K562 (cell line): Measurements from ENCODE around the gene PUDP. TPM values are rescaled to one million over a fixed set of nuclear protein-coding genes. Genes with fewer than 3 reads are reported as not detected.

Source experiments
- ATAC-seq: fragments of 200-7000 bp; cut with Tn5 transposase; 3 replicates; pipeline ENCODE4 v1.9.1; 2020; ENCODE audit warnings: moderate library complexity
- BruUV-seq: library from RNA; stranded (reverse); fragments of 400-500 nt; replicated peaks from 2 replicates; lab custom pipeline; 2021; lab: Mats Ljungman, UMichigan
- CTCF ChIA-PET: fragments of 300-600 bp; formaldehyde crosslinking; extraction: SDS; loops from one replicate; lab custom pipeline; 2021; ENCODE audit warnings: low intra/inter-chr PET ratio; lab: Yijun Ruan, JAX
- POLR2A ChIA-PET: fragments of 300-600, 350-650 bp; sonication (Branson Sonifier 250); formaldehyde crosslinking; extraction: SDS; loops from one replicate; lab custom pipeline; 2021; ENCODE audit warnings: antibody characterized with exemption, inconsistent platforms; lab: Yijun Ruan, JAX
- DNase-seq, 4 experiments: peaks; one replicate each; pipeline versions ENCODE4 v3.0.0 to v3.0.0-alpha.2; 2011 to 2018; ENCODE audit warnings: low spot score in 3 of 4, mixed read lengths in 3 of 4; ENCODE audit errors: extremely low read depth in 1 of 4
- FAIRE-seq: peaks from 2 replicates; lab custom pipeline; 2011; peaks lifted over from hg19 to GRCh38; lab: Jason Lieb, UNC
- H2AFZ ChIP-seq: 2 replicates; pipeline ENCODE4 v1.6.0; 2011; ENCODE audit warnings: low read depth, low read length, control low read depth, inconsistent platforms
- H3K27ac ChIP-seq: fragments of 200-600 bp; 3 replicates; pipeline ENCODE4 v1.8.0; 2011; ENCODE audit warnings: low read depth, mild to moderate bottlenecking, control low read depth, inconsistent platforms, low read length, moderate library complexity, mixed read lengths; ENCODE audit errors: extremely low read depth
- H3K27me3 ChIP-seq, 2 experiments: fragments of 300-600 bp in 1 of 2; 2 replicates in 1 of 2; 3 replicates in 1 of 2; pipeline versions ENCODE4 v1.6.0 to v1.8.0; 2011; ENCODE audit warnings: inconsistent platforms in 2 of 2, low read length in 2 of 2, mild to moderate bottlenecking in 1 of 2, mixed read lengths in 1 of 2, moderate library complexity in 1 of 2; ENCODE audit not compliant: control insufficient read depth in 2 of 2, insufficient read depth in 2 of 2
- H3K36me3 ChIP-seq: fragments of 300-600 bp; 3 replicates; pipeline ENCODE4 v1.8.0; 2011; ENCODE audit warnings: mild to moderate bottlenecking, low read length, inconsistent platforms; ENCODE audit not compliant: control insufficient read depth, insufficient read depth
- H3K4me1 ChIP-seq, 2 experiments: fragments of 200-600 bp in 1 of 2; replicated peaks in 1 of 2; 2 replicates in 1 of 2; 3 replicates in 1 of 2; pipeline versions ENCODE4 v1.5.1 to v1.8.0; 2011; ENCODE audit warnings: inconsistent platforms in 2 of 2, low read length in 2 of 2, mild to moderate bottlenecking in 1 of 2, mixed read lengths in 1 of 2, moderate library complexity in 1 of 2; ENCODE audit not compliant: control insufficient read depth in 2 of 2, insufficient read depth in 2 of 2
- H3K4me2 ChIP-seq: 2 replicates; pipeline ENCODE4 v1.6.1; 2011; ENCODE audit warnings: low read length, control low read depth, inconsistent platforms, mixed read lengths; ENCODE audit not compliant: insufficient read depth
- H3K4me3 ChIP-seq: fragments of 200-600 bp; sonication (generic), shearing (Covaris generic); 2 replicates; pipeline ENCODE4 v1.5.1; 2016; ENCODE audit warnings: control low read depth, inconsistent platforms
- H3K79me2 ChIP-seq: fragments of 200-600 bp; 3 replicates; pipeline ENCODE4 v1.8.0; 2011; ENCODE audit warnings: low read length, inconsistent platforms; ENCODE audit not compliant: control insufficient read depth, insufficient read depth
- H3K9ac ChIP-seq, 2 experiments: 2 replicates each; pipeline versions ENCODE4 v1.6.0 to v1.6.1; 2011; ENCODE audit warnings: low read depth in 2 of 2, low read length in 2 of 2, control low read depth in 1 of 2, inconsistent platforms in 1 of 2, mild to moderate bottlenecking in 1 of 2, mixed read lengths in 1 of 2; ENCODE audit not compliant: insufficient read depth in 1 of 2
- H3K9me1 ChIP-seq: one replicate; pipeline ENCODE4 v1.6.0; 2011; ENCODE audit warnings: inconsistent platforms, mild to moderate bottlenecking, low read length, moderate library complexity; ENCODE audit not compliant: control insufficient read depth, insufficient read depth
- H3K9me3 ChIP-seq: replicated peaks from 2 replicates; pipeline ENCODE4 v1.5.1; 2011; ENCODE audit warnings: low read depth, low read length, inconsistent platforms; ENCODE audit not compliant: control insufficient read depth, insufficient read depth
- H4K20me1 ChIP-seq: replicated peaks from 2 replicates; pipeline ENCODE4 v1.6.1; 2011; ENCODE audit warnings: low read length, inconsistent platforms, mixed read lengths; ENCODE audit not compliant: control insufficient read depth, insufficient read depth
- HMGN3 ChIP-seq: IDR thresholded peaks from 2 replicates; pipeline ENCODE4 v1.6.1; 2011; ENCODE audit warnings: borderline replicate concordance, low read depth, mild to moderate bottlenecking, mixed read lengths, low read length; ENCODE audit not compliant: insufficient read length; ENCODE audit errors: extremely low read depth
- ILF3 ChIP-seq: fragments of 450-650 bp; IDR thresholded peaks from 2 replicates; pipeline ENCODE4 v1.6.1; 2018; ENCODE audit warnings: antibody characterized with exemption, mild to moderate bottlenecking, moderate library complexity, borderline replicate concordance
- KLF13 ChIP-seq: fragments of 450-650 bp; IDR thresholded peaks from 2 replicates; pipeline ENCODE4 v1.6.1; 2016; ENCODE audit warnings: missing genetic modification characterization, low read depth, mild to moderate bottlenecking, missing compliant biosample characterization, moderate library complexity, borderline replicate concordance
- MAFG ChIP-seq: fragments of 450-650 bp; conservative IDR thresholded peaks from 2 replicates; pipeline ENCODE4 v1.6.1; 2016; ENCODE audit warnings: missing genetic modification characterization, missing compliant biosample characterization
- NCOA4 ChIP-seq: fragments of 450-650 bp; IDR thresholded peaks from 2 replicates; pipeline ENCODE4 v1.6.1; 2018; ENCODE audit warnings: mild to moderate bottlenecking; ENCODE audit not compliant: partially characterized antibody
- PHF8 ChIP-seq: fragments of 200-600 bp; sonication (generic); IDR thresholded peaks from 2 replicates; pipeline ENCODE4 v1.6.1; 2012; ENCODE audit warnings: mixed run types, mild to moderate bottlenecking, inconsistent platforms, low read length, moderate library complexity, borderline replicate concordance
- PTBP1 ChIP-seq: fragments of 200-400 bp; formaldehyde crosslinking; IDR thresholded peaks from 2 replicates; pipeline ENCODE4 v1.6.1; 2017; ENCODE audit warnings: low read depth, low read length
- RBM39 ChIP-seq: fragments of 200-400 bp; formaldehyde crosslinking; optimal IDR thresholded peaks from 2 replicates; pipeline ENCODE3; 2018; ENCODE audit warnings: low read depth, low read length
- SAP30 ChIP-seq: fragments of 200-600 bp; sonication (generic); IDR thresholded peaks from 2 replicates; pipeline ENCODE4 v1.6.1; 2012; ENCODE audit warnings: borderline replicate concordance, low read depth, mild to moderate bottlenecking, moderate library complexity, low read length, control low read depth, inconsistent platforms; ENCODE audit not compliant: insufficient read depth, poor library complexity, severe bottlenecking
- SMARCB1 ChIP-seq: IDR thresholded peaks from 2 replicates; pipeline ENCODE4 v1.6.1; 2011; ENCODE audit warnings: improper control_type of control experiment, low read depth; ENCODE audit not compliant: insufficient read length
- SRSF7 ChIP-seq: fragments of 200-400 bp; formaldehyde crosslinking; optimal IDR thresholded peaks from 2 replicates; pipeline ENCODE3; 2017; ENCODE audit warnings: mild to moderate bottlenecking, low read depth, low read length
- ZNF316 ChIP-seq: fragments of 450-650 bp; IDR thresholded peaks from 2 replicates; pipeline ENCODE4 v1.6.1; 2016
- WGBS: fragments of 100-300 bp; shearing (Covaris generic); methylation state at CpG from one replicate; pipeline ENCODE4 v1.1.6; 2016; ENCODE audit warnings: low coverage, mixed read lengths; ENCODE audit not compliant: insufficient coverage; ENCODE audit errors: missing lambda C conversion rate; 5-methylcytosine and 5-hydroxymethylcytosine counted together
- in situ Hi-C: fragments of 300-500 bp; cut with MboI; formaldehyde crosslinking; loops from 4 replicates; pipeline ENCODE4 v1.15.0; 2018; ENCODE audit warnings: inconsistent platforms, mixed read lengths
- intact Hi-C: fragments of 100-400 bp; cut with micrococcal nuclease; formaldehyde crosslinking; loops from 2 replicates; pipeline ENCODE4 v1.14.2; 2022
- polyA plus RNA-seq, 8 experiments: library from polyadenylated mRNA; depleted of rRNA in 4 of 8; stranded (reverse) in 5 of 8; unstranded in 3 of 8; fragments of >200 nt; fragmentation: Nextera tagmentation in 2 of 8; fragmentation: Illumina TruSeq in 1 of 8; extraction: Ambion mirVana in 2 of 8; extraction: Trizol in 1 of 8; gene quantifications; 2 replicates each; pipeline versions ENCODE4 v1.2.1 to v1.2.3, GENCODE V29; 2011 to 2014; ENCODE audit warnings: inconsistent platforms in 1 of 8, missing spikeins in 1 of 8
- total RNA-seq, 7 experiments: library from RNA; depleted of rRNA in 6 of 7; stranded (reverse); fragments of >200 nt in 6 of 7; fragmentation: Illumina TruSeq in 2 of 7; extraction: Trizol in 2 of 7; gene quantifications; 2 replicates each; pipeline versions ENCODE4 v1.2.1 to v1.2.3, GENCODE V29; 2011 to 2021; ENCODE audit warnings: low replicate concordance in 1 of 7

PUDP gene
- total and polyA plus RNA-seq, 9 of the 15 experiments (the other 6 are each of a cell fraction or from before 2014, with no cell fraction given), result 13.6 to 63.0 (median 29.2) TPM

DNA sequence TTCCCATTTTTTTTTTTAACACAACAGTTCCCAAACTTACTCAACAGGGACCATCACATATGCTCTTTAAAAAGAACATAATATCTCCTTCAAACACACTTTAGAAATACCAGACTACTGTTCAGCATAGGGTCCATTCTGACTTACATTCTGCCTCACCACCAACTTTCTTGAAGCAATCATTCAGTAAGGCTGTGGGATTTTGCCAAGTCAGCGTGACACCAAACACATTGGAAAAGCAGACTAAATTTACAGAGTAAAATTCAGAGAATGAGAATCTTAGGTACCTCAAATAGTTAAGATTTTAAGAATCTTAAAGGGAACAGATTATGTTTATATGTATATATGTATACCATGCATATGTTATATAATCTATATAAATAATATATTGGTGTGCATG is 7.2 kb upstream of the PUDP start (continued):
- TF ChIP-seq MAFG (tag) (peak; percentile 69), SRSF7 (no peak), HMGN3 (no peak), RBM39 (no peak), ZNF316 (peak; percentile 86), ILF3 (no peak)

DNA sequence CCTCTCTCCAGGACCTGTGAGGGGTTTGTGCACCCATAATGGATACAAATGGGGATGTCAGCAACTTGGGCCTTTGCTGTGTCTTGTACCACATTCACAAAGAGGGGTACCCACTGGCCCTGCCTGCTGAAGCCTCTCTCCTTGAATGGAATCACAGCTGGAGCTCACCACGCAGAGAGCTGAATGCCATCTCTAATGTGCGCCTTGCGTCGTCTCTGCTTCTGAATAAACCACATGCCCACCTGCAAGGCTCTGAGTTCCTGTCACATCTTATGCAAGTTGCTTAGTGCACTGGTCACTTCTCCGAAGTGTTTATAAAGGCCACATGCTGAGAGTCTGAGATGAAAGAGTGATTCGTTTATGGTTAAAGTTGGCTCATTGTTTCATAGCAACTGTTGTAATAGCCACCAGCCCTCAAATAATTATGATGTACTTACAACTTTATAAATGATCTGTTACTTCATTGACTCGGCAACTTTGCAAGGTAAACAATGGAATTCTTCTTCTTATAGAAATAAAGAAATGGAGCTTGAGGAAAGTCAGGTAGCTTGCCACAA is 6.2 kb upstream of the PUDP start:
- CTCF ChIA-PET, result no interaction called here
- no peak overlapping the region for H3K9ac ChIP-seq
- DNase-seq (no peak), ATAC-seq (no peak)
- in situ Hi-C loops, result no loop called here
- H3K36me3 ChIP-seq, result no peaks in the 10 kb centered on the region
- 29% methylated on average over 7 of the region's 7 CpGs for WGBS
- no peak overlapping the region for H3K27ac ChIP-seq
- no peaks in the 10 kb centered on the region for H3K9me1 ChIP-seq
- no TSS peak for BruUV-seq
- H3K27me3 ChIP-seq, result no peaks in the 10 kb centered on the region
- no peaks in the 10 kb centered on the region for H3K79me2 ChIP-seq
- no peak overlapping the region for H3K4me3 ChIP-seq
- TF ChIP-seq PTBP1 (no peak), SMARCB1 (no peak), KLF13 (tag) (no peak), NCOA4 (no peak), PHF8 (no peak), SAP30 (no peak)
- TF ChIP-seq, all 486 proteins: peak for 0
- Histone ChIP-seq H3K4me1 (no peaks in the 10 kb centered on the region), H2AFZ (no peak overlapping the region), H3K9me3 (no peaks in the 10 kb centered on the region), H4K20me1 (no peaks in the 10 kb centered on the region), H3K4me2 (no peak overlapping the region)
- FAIRE-seq, result no peak
- intact Hi-C loops, result no loop called here
- POLR2A ChIA-PET, result interaction anchor here (0.6 kb wide), 1 partner anchor 20 kb away, joined by 3 read pairs; no protein-coding TSS in a partner anchor
